OCI-LY3 (cell line): ENCODE data around the gene LCE4A.
"Not testable (repeated sequence)": the region's sequence is repeated elsewhere in the genome, so short reads cannot be mapped to it uniquely, and the experiment has no call there.

Experiments used
- EZH2phosphoT487 ChIP-seq: fragments of 200-600 bp; shearing (Covaris generic); IDR thresholded peaks from 2 replicates; pipeline ENCODE4 v1.6.1; 2018; ENCODE audit warnings: antibody characterized with exemption, mixed run types, low read depth
- TF ChIP-seq, protein P1 (sequence below): fragments of 200-600, 300-600 bp; sonication (generic); IDR thresholded peaks from 2 replicates; pipeline ENCODE4 v1.5.1; 2014; ENCODE audit warnings: antibody characterized with exemption, low read length, low read depth

DNA sequence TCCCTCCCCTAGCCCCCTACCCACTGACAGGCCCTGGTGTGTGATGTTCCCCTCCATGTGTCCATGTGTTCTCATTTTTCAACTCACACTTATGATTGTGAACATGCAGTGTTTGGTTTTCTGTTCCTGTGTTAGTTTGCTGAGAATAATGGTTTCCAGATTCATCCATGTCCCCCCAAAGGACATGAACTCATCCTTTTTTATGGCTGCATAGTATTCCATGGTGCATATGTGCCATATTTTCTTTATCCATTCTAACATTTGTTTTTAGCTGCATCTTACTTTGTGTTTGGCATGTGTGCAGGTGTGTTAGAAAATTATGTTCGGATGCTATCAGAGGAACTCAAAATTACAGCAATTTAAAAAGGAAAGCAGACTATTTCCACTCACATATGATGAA is 41.8 kb upstream of the LCE4A start:
- TF ChIP-seq, protein P1, sequence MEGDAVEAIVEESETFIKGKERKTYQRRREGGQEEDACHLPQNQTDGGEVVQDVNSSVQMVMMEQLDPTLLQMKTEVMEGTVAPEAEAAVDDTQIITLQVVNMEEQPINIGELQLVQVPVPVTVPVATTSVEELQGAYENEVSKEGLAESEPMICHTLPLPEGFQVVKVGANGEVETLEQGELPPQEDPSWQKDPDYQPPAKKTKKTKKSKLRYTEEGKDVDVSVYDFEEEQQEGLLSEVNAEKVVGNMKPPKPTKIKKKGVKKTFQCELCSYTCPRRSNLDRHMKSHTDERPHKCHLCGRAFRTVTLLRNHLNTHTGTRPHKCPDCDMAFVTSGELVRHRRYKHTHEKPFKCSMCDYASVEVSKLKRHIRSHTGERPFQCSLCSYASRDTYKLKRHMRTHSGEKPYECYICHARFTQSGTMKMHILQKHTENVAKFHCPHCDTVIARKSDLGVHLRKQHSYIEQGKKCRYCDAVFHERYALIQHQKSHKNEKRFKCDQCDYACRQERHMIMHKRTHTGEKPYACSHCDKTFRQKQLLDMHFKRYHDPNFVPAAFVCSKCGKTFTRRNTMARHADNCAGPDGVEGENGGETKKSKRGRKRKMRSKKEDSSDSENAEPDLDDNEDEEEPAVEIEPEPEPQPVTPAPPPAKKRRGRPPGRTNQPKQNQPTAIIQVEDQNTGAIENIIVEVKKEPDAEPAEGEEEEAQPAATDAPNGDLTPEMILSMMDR, result not testable (repeated sequence)
- TF ChIP-seq EZH2phosphoT487, result not testable (repeated sequence)
